Colonic mucosa (tissue), 4 donors: ENCODE measurements around the gene STAMBPL1. TPM values are rescaled to one million over a fixed set of nuclear protein-coding genes. Genes with fewer than 3 reads are reported as not detected.
A peak's percentile ranks its signal among the peaks of the same experiment; 100 is the strongest.

ENCODE experiments used
- DNase-seq: peaks from one replicate; pipeline ENCODE4 v3.0.0-alpha.2; 2020
- H3K27ac ChIP-seq: fragments of 200-600 bp; one replicate; pipeline ENCODE4 v1.8.0; 2021
- H3K27me3 ChIP-seq: fragments of 200-600 bp; one replicate; pipeline ENCODE4 v1.8.0; 2021
- H3K36me3 ChIP-seq: fragments of 200-600 bp; one replicate; pipeline ENCODE4 v1.8.0; 2021
- H3K4me1 ChIP-seq: fragments of 200-600 bp; one replicate; pipeline ENCODE4 v1.8.0; 2021; ENCODE audit warnings: mild to moderate bottlenecking
- H3K4me3 ChIP-seq: fragments of 200-600 bp; one replicate; pipeline ENCODE4 v1.8.0; 2021
- H3K9ac ChIP-seq, 2 donors: one replicate each; pipeline ENCODE4 v1.7.0; 2013; ENCODE audit warnings: control low read depth in 2 of 2, low read depth in 2 of 2, low read length in 2 of 2
- H3K9me3 ChIP-seq: fragments of 200-600 bp; one replicate; pipeline ENCODE4 v1.8.0; 2021
- CTCF ChIP-seq: fragments of 200-600 bp; IDR thresholded peaks from one replicate; pipeline ENCODE4 v1.8.0; 2022; ENCODE audit warnings: antibody characterized with exemption, mild to moderate bottlenecking
- intact Hi-C: fragments of 100-400 bp; cut with DNase I; formaldehyde crosslinking; loops from one replicate; pipeline ENCODE4 v1.14.1; 2022
- total RNA-seq, 2 donors: library from RNA; stranded (reverse); fragmentation: NEBNext Ultra II Directional in 1 of 2; extraction: Animal tissue kit (Norgen Biotek cat#: 25700) in 1 of 2; gene quantifications; one replicate each; pipeline ENCODE4 v1.2.1, GENCODE V29; 2021
- donor health status: healthy.
- donor health status: DM: no; HTN: no; CAD: no.
- donor health status: DM: no; HTN: no; CAD: no.

Gene STAMBPL1
- total RNA-seq, 2 donors from 2014 or later: 16.3 to 20.4 TPM

DNA sequence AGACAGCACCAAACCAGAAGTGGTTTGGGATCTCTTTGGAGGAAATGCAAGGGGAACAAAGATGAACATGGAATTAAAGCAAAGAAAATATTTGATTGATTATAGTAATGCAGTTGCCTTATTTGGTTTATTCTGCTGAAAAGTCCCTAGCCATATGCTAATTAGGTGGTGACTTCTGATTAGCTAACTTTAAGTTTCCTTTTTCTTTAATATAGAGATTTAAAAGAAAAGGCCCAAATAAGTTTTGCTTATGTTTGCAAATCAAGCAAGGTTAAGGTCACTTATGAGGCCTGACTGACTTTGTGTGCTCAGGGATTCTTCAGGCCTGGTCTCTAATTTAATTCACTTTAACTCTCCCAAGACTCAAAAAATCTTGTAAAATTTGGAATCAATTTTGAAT is 22.2 kb upstream of the STAMBPL1 start:
- Histone ChIP-seq H3K4me3 (no peak overlapping the region), H3K9me3 (no peaks in the 10 kb centered on the region), H3K27ac (peak overlapping the region; percentile 28), H3K27me3 (no peaks in the 10 kb centered on the region), H3K36me3 (no peaks in the 10 kb centered on the region), H3K9ac (no peak overlapping the region), H3K4me1 (peaks cover 5% of the 10 kb centered on the region)
- no peak for DNase-seq
- intact Hi-C loops: no loop called here
- TF ChIP-seq CTCF: no peak

GRCh38 chr10:88858491-88858890 is 21.6 kb upstream of the STAMBPL1 start:
- Histone ChIP-seq H3K27me3 (no peaks in the 10 kb centered on the region), H3K4me3 (no peak overlapping the region), H3K4me1 (no peaks in the 10 kb centered on the region), H3K36me3 (no peaks in the 10 kb centered on the region), H3K9ac (no peak overlapping the region), H3K27ac (peak overlapping the region; percentile 28), H3K9me3 (no peaks in the 10 kb centered on the region)
- no peak for TF ChIP-seq CTCF
- no peak for DNase-seq
- intact Hi-C loops: no loop called here

DNA sequence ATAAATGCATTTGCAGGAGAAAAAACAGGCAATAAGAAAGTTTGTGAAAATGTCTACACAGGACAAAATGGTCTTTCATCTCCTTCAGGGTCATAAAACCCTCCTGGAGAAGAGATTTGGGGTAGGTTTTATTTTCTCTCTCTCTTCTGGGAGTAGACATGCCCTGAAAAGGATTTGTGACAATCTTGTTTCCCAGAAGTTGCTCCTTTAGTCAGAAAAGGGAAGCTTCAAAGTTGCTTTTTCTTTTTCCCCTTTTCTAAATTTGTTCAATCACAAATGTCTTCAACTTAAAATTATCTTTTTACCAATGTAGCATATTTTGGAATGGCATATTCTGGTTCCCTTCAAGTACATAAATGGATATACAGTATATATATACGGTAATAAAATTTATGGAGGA is 19.0 kb upstream of the STAMBPL1 start:
- no peak overlapping the region for H3K9ac ChIP-seq
- no peaks in the 10 kb centered on the region for H3K36me3 ChIP-seq
- intact Hi-C loops: no loop called here
- no peak for TF ChIP-seq CTCF
- H3K27me3 ChIP-seq: no peaks in the 10 kb centered on the region
- H3K27ac ChIP-seq: no peak overlapping the region
- H3K4me3 ChIP-seq: no peak overlapping the region
- H3K4me1 ChIP-seq: no peaks in the 10 kb centered on the region
- no peak for DNase-seq
- H3K9me3 ChIP-seq: no peaks in the 10 kb centered on the region

- intact Hi-C loops: loop anchor here (2.0 kb wide), 1 partner anchor 29 kb away; no protein-coding TSS in a partner anchor
Measured at GRCh38 chr10:88865281-88865876, 14.7 kb upstream of the STAMBPL1 start.

GRCh38 chr10:88866454-88866853 is 13.6 kb upstream of the STAMBPL1 start:
- intact Hi-C loops: no loop called here
- Histone ChIP-seq H3K36me3 (no peaks in the 10 kb centered on the region), H3K4me1 (no peaks in the 10 kb centered on the region), H3K9me3 (no peaks in the 10 kb centered on the region), H3K4me3 (no peak overlapping the region), H3K9ac (no peak overlapping the region), H3K27ac (no peak overlapping the region), H3K27me3 (no peaks in the 10 kb centered on the region)
- no peak for TF ChIP-seq CTCF
- no peak for DNase-seq

More at GRCh38 chr10:88865281-88865876, 14.7 kb upstream of the STAMBPL1 start:
- no peak overlapping the region for H3K27ac ChIP-seq
- no peaks in the 10 kb centered on the region for H3K9me3 ChIP-seq
- no peak for TF ChIP-seq CTCF
- no peak overlapping the region for H3K4me3 ChIP-seq
- no peaks in the 10 kb centered on the region for H3K4me1 ChIP-seq
- no peaks in the 10 kb centered on the region for H3K27me3 ChIP-seq
- H3K36me3 ChIP-seq: no peaks in the 10 kb centered on the region
- no peak for DNase-seq
- no peak overlapping the region for H3K9ac ChIP-seq
